NT2/D1 (cell line): ENCODE results near the gene CYP8B1.

Experiments used
- SUZ12 ChIP-seq: IDR thresholded peaks from 2 replicates; pipeline ENCODE4 v1.6.1; 2011; ENCODE audit not compliant: insufficient read length, insufficient read depth; ENCODE audit errors: extremely low read depth
- ZNF274 ChIP-seq: IDR thresholded peaks from 2 replicates; pipeline ENCODE4 v1.6.1; 2011; ENCODE audit warnings: mild to moderate bottlenecking, low read depth, low read length

- TF ChIP-seq ZNF274 (no peak), SUZ12 (no peak)
These were observed 3.0 kb downstream of the CYP8B1 start for GRCh38 chr3:42872718-42873117.
